ENCODE results near the gene CREB3L4. TPM values are rescaled to one million over a fixed set of nuclear protein-coding genes. Genes with fewer than 3 reads are reported as not detected.

CREB3L4 gene
- total and polyA plus RNA-seq, 2 experiments from 2014 or later: 4.3 to 4.4 TPM

GRCh38 chr1:153940756-153941155, 26.9 kb upstream of the CREB3L4 start:
- Histone ChIP-seq H3K27me3 (replicated peaks; ENCODE audit: insufficient read depth) (no peaks in the 10 kb centered on the region), H3F3A (ENCODE audit: insufficient read depth) (no peaks in the 10 kb centered on the region), H4K20me1 (ENCODE audit: insufficient read depth) (no peaks in the 10 kb centered on the region), H3K9me2 (ENCODE audit: insufficient read depth) (no peaks in the 10 kb centered on the region), H3K9me3 (ENCODE audit: low read depth) (no peaks in the 10 kb centered on the region), H3K36me3 (ENCODE audit: low read depth) (no peaks in the 10 kb centered on the region; the same call in 1 of the 2 replicates), H3K27ac (no peak overlapping the region), H2AFZ (no peak overlapping the region), H3K9ac (no peak overlapping the region), H3K79me2 (ENCODE audit: insufficient read depth) (peaks cover 22% of the 10 kb centered on the region), H3K4me3 (no peak overlapping the region), H3K4me2 (ENCODE audit: unreplicated experiment) (no peak overlapping the region), H3K4me1 (ENCODE audit: insufficient read depth) (peaks cover 3% of the 10 kb centered on the region; the same call in 1 of the 2 replicates)
- TF ChIP-seq EZH2 (IDR thresholded peaks at IDR 0.05; ENCODE audit: insufficient read depth, poor library complexity, severe bottlenecking) (no peak), EZH2phosphoT487 (IDR thresholded peaks at IDR 0.05; ENCODE audit: insufficient read depth, low read depth) (no peak)
- DNase-seq: no peak
- in situ Hi-C loops (cut with MboI): no loop called here
- WGBS, 2 experiments (ENCODE audit: low coverage in 1 of 2, low lambda C conversion rate in 2 of 2, missing lambda C conversion rate in 2 of 2): 76 to 95% methylated on average over 3 to 8 of the region's 8 CpGs

GRCh38 chr1:153941826-153942725, 25.6 kb upstream of the CREB3L4 start:
- Histone ChIP-seq H3K9me2 (ENCODE audit: insufficient read depth) (no peaks in the 10 kb centered on the region), H2AFZ (no peak overlapping the region), H3K36me3 (ENCODE audit: low read depth) (no peaks in the 10 kb centered on the region; the same call in 1 of the 2 replicates), H3K9me3 (ENCODE audit: low read depth) (no peaks in the 10 kb centered on the region), H3K79me2 (ENCODE audit: insufficient read depth) (peaks cover 22% of the 10 kb centered on the region), H4K20me1 (ENCODE audit: insufficient read depth) (no peaks in the 10 kb centered on the region), H3K4me1 (ENCODE audit: insufficient read depth) (peaks cover 3% of the 10 kb centered on the region; the same call in 1 of the 2 replicates), H3K27me3 (replicated peaks; ENCODE audit: insufficient read depth) (no peaks in the 10 kb centered on the region), H3K27ac (no peak overlapping the region), H3F3A (ENCODE audit: insufficient read depth) (no peaks in the 10 kb centered on the region), H3K9ac (no peak overlapping the region), H3K4me2 (ENCODE audit: unreplicated experiment) (no peak overlapping the region), H3K4me3 (no peak overlapping the region)
- no peak for DNase-seq
- TF ChIP-seq EZH2phosphoT487 (IDR thresholded peaks at IDR 0.05; ENCODE audit: insufficient read depth, low read depth) (no peak), EZH2 (IDR thresholded peaks at IDR 0.05; ENCODE audit: insufficient read depth, poor library complexity, severe bottlenecking) (no peak)
- WGBS, 2 experiments (ENCODE audit: low coverage in 1 of 2, low lambda C conversion rate in 2 of 2, missing lambda C conversion rate in 2 of 2): 93 to 94% methylated on average over 30 to 34 of the region's 34 CpGs
- in situ Hi-C loops (cut with MboI): no loop called here

- H3K36me3 ChIP-seq (ENCODE audit: low read depth): no peaks in the 10 kb centered on the region
- in situ Hi-C loops (cut with MboI): no loop called here
- H3K27me3 ChIP-seq (replicated peaks; ENCODE audit: insufficient read depth): no peaks in the 10 kb centered on the region
- no peak overlapping the region for H3K27ac ChIP-seq
- H2AFZ ChIP-seq: no peak overlapping the region
- no peaks in the 10 kb centered on the region for H3K9me2 ChIP-seq (ENCODE audit: insufficient read depth)
- 93 to 96% methylated on average over 11 of the region's 11 CpGs for WGBS, 2 experiments (ENCODE audit: low coverage in 1 of 2, low lambda C conversion rate in 2 of 2, missing lambda C conversion rate in 2 of 2)
- TF ChIP-seq EZH2phosphoT487 (IDR thresholded peaks at IDR 0.05; ENCODE audit: insufficient read depth, low read depth) (no peak), EZH2 (IDR thresholded peaks at IDR 0.05; ENCODE audit: insufficient read depth, poor library complexity, severe bottlenecking) (no peak)
- no peaks in the 10 kb centered on the region for H3K9me3 ChIP-seq (ENCODE audit: low read depth)
- H3K4me3 ChIP-seq: no peak overlapping the region
- no peak overlapping the region for H3K4me2 ChIP-seq (ENCODE audit: unreplicated experiment)
- H3K4me1 ChIP-seq (ENCODE audit: insufficient read depth): peaks cover 3% of the 10 kb centered on the region; the same call in 1 of the 2 replicates
- H3F3A ChIP-seq (ENCODE audit: insufficient read depth): 0 out of 2 replicates have a peak, but pooled peaks cover 3% of the 10 kb centered on the region
- DNase-seq: no peak
- H4K20me1 ChIP-seq (ENCODE audit: insufficient read depth): no peaks in the 10 kb centered on the region
- H3K9ac ChIP-seq: no peak overlapping the region
- peaks cover 22% of the 10 kb centered on the region for H3K79me2 ChIP-seq (ENCODE audit: insufficient read depth)
Observed at GRCh38 chr1:153942766-153943549, 24.7 kb upstream of the CREB3L4 start.

Data from GM23248 (cell line).